Effector CD8-positive, alpha-beta T cell (primary cell): Measurements from ENCODE around the gene VAPB.

ENCODE experiments used
- DNase-seq: peaks from one replicate; lab custom pipeline; 2025; lab: John Stamatoyannopoulos, UW

The VAPB gene

GRCh38 chr20:58482416-58482815, 93.4 kb downstream of the VAPB start:
- DNase-seq: no peak

GRCh38 chr20:58483051-58483450, 94.0 kb downstream of the VAPB start:
- no peak for DNase-seq

GRCh38 chr20:58483470-58483869, 94.4 kb downstream of the VAPB start:
- DNase-seq: no peak

DNA sequence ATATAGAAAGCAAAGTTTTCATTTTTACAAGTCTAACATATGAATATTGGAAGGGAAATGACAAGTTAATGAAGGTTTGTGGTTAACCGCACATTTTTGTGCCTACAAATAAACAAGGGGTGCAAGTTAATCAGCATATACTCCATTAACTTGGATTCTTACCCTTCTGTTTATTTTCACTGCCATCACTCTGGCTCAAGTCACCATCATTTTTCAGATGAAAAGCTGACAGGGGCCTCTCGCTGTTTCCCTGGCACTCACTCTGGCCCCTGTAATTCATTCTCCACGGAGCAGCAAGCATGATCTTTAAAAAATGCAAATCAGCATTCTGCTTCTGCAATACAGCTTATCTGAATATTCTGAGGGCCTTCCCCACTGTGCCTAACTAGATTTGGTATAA, 96.4 kb downstream of the VAPB start:
- DNase-seq: no peak

- no peak for DNase-seq
Observed at GRCh38 chr20:58486207-58486606, 97.2 kb downstream of the VAPB start.

- DNase-seq: no peak
Observed at GRCh38 chr20:58492074-58492718, 103.2 kb downstream of the VAPB start.

- DNase-seq: no peak
Observed at GRCh38 chr20:58492795-58493524, 103.9 kb downstream of the VAPB start.

DNA sequence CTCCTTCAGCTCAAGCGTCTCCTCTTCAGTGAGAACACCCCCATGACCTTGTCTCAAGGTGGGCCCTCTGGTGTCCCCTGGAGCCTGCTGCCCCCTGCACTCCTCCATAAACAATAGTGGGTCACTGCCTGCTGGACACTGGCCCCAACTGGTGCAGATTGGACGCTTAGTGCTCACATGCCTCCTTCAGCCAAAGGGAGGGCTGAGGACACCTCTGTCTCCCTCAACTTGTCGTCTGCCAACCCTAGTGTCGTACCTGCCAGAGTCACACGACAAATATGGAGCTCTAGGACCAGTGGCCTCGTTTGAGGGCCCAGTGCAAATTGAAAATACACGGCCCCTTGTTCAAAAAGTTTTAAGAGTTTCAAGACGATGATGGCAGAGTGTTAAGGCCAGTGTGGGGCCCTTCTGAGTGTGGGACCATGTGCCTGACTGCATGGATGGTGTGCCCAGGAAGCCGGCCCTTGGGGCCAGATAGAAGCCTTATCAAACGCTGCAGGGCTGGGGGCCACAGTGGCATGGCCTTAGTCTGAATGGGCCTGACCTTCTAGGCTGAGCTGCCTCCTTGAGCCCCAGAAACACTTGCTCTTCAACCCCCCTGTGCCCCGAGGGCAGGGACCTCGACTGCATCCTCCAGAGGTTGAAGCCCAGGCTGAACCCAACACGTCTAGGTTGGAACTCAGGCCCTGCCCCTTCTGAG, 106.0 kb downstream of the VAPB start:
- DNase-seq: no peak

- no peak for DNase-seq
Observed at GRCh38 chr20:58495623-58496428, 106.8 kb downstream of the VAPB start.

DNA sequence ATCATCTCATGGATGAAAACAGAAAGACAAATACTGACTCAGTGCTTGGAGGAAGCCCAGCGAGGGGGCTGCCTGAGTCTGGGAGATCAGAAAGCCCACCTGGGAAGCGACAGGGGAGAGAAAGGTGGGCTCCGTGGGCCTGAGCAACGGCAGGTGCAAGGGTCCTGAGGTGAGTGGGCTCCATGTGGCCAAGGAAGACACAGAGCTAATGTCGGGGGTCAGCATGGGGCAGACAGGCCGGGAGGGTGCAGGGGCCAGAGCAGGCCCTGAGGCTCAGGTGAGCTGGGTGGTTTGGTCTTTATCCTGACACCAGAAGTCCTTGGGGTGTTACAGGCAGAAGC, 107.4 kb downstream of the VAPB start:
- DNase-seq: no peak

GRCh38 chr20:58497076-58497641, 108.1 kb downstream of the VAPB start:
- no peak for DNase-seq

- no peak for DNase-seq
Observed at GRCh38 chr20:58497724-58498469, 108.9 kb downstream of the VAPB start.

GRCh38 chr20:58498470-58499068, 109.5 kb downstream of the VAPB start:
- DNase-seq: no peak

- DNase-seq: no peak
Observed at GRCh38 chr20:58500256-58500655, 111.2 kb downstream of the VAPB start.
